HepG2 (cell line): ENCODE measurements around the gene GBP7. TPM values are rescaled to one million over a fixed set of nuclear protein-coding genes. Genes with fewer than 3 reads are reported as not detected.

Experiments used
- ATAC-seq: fragments of 200-7000 bp; cut with Tn5 transposase; 3 replicates; pipeline ENCODE4 v1.9.1; 2020; ENCODE audit warnings: mild to moderate bottlenecking, moderate library complexity
- BruUV-seq: library from RNA; stranded (reverse); fragments of 400-500 nt; replicated peaks from 2 replicates; lab custom pipeline; 2021; lab: Mats Ljungman, UMichigan
- CTCF ChIA-PET: fragments of 300-600 bp; formaldehyde crosslinking; extraction: SDS; loops from one replicate; lab custom pipeline; 2021; ENCODE audit warnings: low total read pairs, inconsistent platforms, low intra/inter-chr PET ratio; lab: Yijun Ruan, JAX
- POLR2A ChIA-PET: fragments of 350-600 bp; sonication (Branson Sonifier 250); formaldehyde crosslinking; loops from one replicate; lab custom pipeline; 2020; ENCODE audit warnings: antibody characterized with exemption, inconsistent platforms; lab: Yijun Ruan, JAX
- DNase-seq: peaks from one replicate; pipeline ENCODE4 v3.0.0-alpha.2; 2015; ENCODE audit warnings: low spot score
- FAIRE-seq: peaks from 3 replicates; lab custom pipeline; 2011; peaks lifted over from hg19 to GRCh38; lab: Jason Lieb, UNC
- H2AFZ ChIP-seq: one replicate; pipeline ENCODE4 v1.6.1; 2011; ENCODE audit warnings: low read length, inconsistent platforms
- H3K27ac ChIP-seq: fragments of 300-600 bp; 3 replicates; pipeline ENCODE4 v1.8.0; 2011; ENCODE audit warnings: mixed run types, mild to moderate bottlenecking, mixed read lengths, low read length, inconsistent platforms; ENCODE audit not compliant: insufficient read depth; ENCODE audit errors: extremely low read length
- H3K27me3 ChIP-seq, 2 experiments: fragments of 200-600 bp in 1 of 2; 2 replicates in 1 of 2; 3 replicates in 1 of 2; pipeline versions ENCODE4 v1.6.0 to v1.8.0; 2011; ENCODE audit warnings: low read length in 2 of 2, mild to moderate bottlenecking in 2 of 2, moderate library complexity in 2 of 2, inconsistent platforms in 1 of 2; ENCODE audit not compliant: insufficient read depth in 2 of 2, control insufficient read depth in 1 of 2
- H3K36me3 ChIP-seq, 2 experiments: fragments of 200-600 bp in 1 of 2; replicated peaks in 1 of 2; 2 replicates in 1 of 2; 3 replicates in 1 of 2; pipeline versions ENCODE4 v1.5.1 to v1.8.0; 2011; ENCODE audit warnings: low read length in 2 of 2, inconsistent platforms in 1 of 2; ENCODE audit not compliant: insufficient read depth in 2 of 2, control insufficient read depth in 1 of 2
- H3K4me1 ChIP-seq: 2 replicates; pipeline ENCODE4 v1.5.1; 2012; ENCODE audit warnings: low read length, inconsistent platforms; ENCODE audit not compliant: insufficient read depth
- H3K4me2 ChIP-seq: 2 replicates; pipeline ENCODE4 v1.6.0; 2011; ENCODE audit warnings: low read depth, low read length, inconsistent platforms
- H3K4me3 ChIP-seq, 3 experiments: fragments of 200-600 bp in 1 of 3; sonication (generic), shearing (Covaris generic) in 1 of 3; replicated peaks in 1 of 3; 2 replicates each; pipeline ENCODE4 v1.5.1; 2011 to 2016; ENCODE audit warnings: low read length in 3 of 3, inconsistent platforms in 2 of 3, low read depth in 2 of 3, mild to moderate bottlenecking in 2 of 3, control low read depth in 1 of 3, mixed read lengths in 1 of 3; ENCODE audit not compliant: insufficient read depth in 1 of 3
- H3K79me2 ChIP-seq: one replicate; pipeline ENCODE4 v1.6.1; 2011; ENCODE audit warnings: low read length, inconsistent platforms; ENCODE audit not compliant: insufficient read depth
- H3K9ac ChIP-seq: 2 replicates; pipeline ENCODE4 v1.6.0; 2011; ENCODE audit warnings: mild to moderate bottlenecking, low read depth, low read length, inconsistent platforms; ENCODE audit not compliant: insufficient read depth
- H3K9me3 ChIP-seq: 2 replicates; pipeline ENCODE4 v1.5.1; 2012; ENCODE audit warnings: mild to moderate bottlenecking, low read length
- H4K20me1 ChIP-seq: 2 replicates; pipeline ENCODE4 v1.6.0; 2011; ENCODE audit warnings: inconsistent platforms, mild to moderate bottlenecking, low read length, moderate library complexity; ENCODE audit not compliant: insufficient read depth
- HNRNPL ChIP-seq: fragments of 200-400 bp; formaldehyde crosslinking; IDR thresholded peaks from 2 replicates; pipeline ENCODE4 v1.6.1; 2017; ENCODE audit warnings: mild to moderate bottlenecking, low read depth, low read length
- RORA ChIP-seq: sonication (generic); formaldehyde crosslinking; IDR thresholded peaks from 2 replicates; pipeline ENCODE4 v1.5.0; 2020; ENCODE audit warnings: mild to moderate bottlenecking, missing genetic modification reagents, moderate library complexity
- SOX6 ChIP-seq, 2 experiments: fragments of 450-650 bp in 1 of 2; sonication (generic) in 1 of 2; formaldehyde crosslinking in 1 of 2; IDR thresholded peaks; 2 replicates each; pipeline versions ENCODE4 v1.4.0 to v1.6.1; 2017 to 2020; ENCODE audit warnings: antibody characterized with exemption in 1 of 2, mild to moderate bottlenecking in 1 of 2, missing genetic modification reagents in 1 of 2
- TP53 ChIP-seq: sonication (generic); formaldehyde crosslinking; conservative IDR thresholded peaks from 2 replicates; pipeline ENCODE4 v1.4.0; 2020; ENCODE audit warnings: missing genetic modification reagents
- WGBS: methylation state at CpG from one replicate; pipeline ENCODE4 v1.1.6; 2017; ENCODE audit warnings: low lambda C conversion rate; 5-methylcytosine and 5-hydroxymethylcytosine counted together
- in situ Hi-C: cut with HindIII; loops from 2 replicates; pipeline ENCODE4 v1.10.0; 2017; ENCODE audit warnings: low pct_unique_long_range_greater_than_20kb; ENCODE audit not compliant: extremely low pct_ligation_motif_present
- intact Hi-C: fragments of 100-400 bp; cut with micrococcal nuclease; formaldehyde crosslinking; loops from one replicate; pipeline ENCODE4 v1.10.0; 2022; ENCODE audit not compliant: unreplicated experiment
- polyA plus RNA-seq, 8 experiments: library from polyadenylated mRNA; depleted of rRNA in 3 of 8; stranded (reverse) in 7 of 8; unstranded in 1 of 8; fragments of >200 nt; fragmentation: Illumina TruSeq in 4 of 8; extraction: Trizol in 4 of 8; gene quantifications; 2 replicates each; pipeline versions ENCODE4 v1.2.1 to v1.2.3, GENCODE V29; 2011 to 2016; ENCODE audit warnings: low read depth in 4 of 8, missing spikeins in 1 of 8, mixed read lengths in 1 of 8; ENCODE audit not compliant: insufficient read depth in 1 of 8
- total RNA-seq, 5 experiments: library from RNA; depleted of rRNA; stranded (reverse); fragments of >200 nt; fragmentation: Illumina TruSeq; extraction: Trizol; gene quantifications; 2 replicates each; pipeline ENCODE4 v1.2.3, GENCODE V29; 2016; ENCODE audit warnings: low read depth in 1 of 5
- TF ChIP-seq, protein P1 (sequence below): sonication (generic); formaldehyde crosslinking; IDR thresholded peaks from 2 replicates; pipeline ENCODE4 v1.4.0; 2020; ENCODE audit warnings: missing genetic modification reagents
- TF ChIP-seq, protein P2 (sequence below): sonication (generic); formaldehyde crosslinking; IDR thresholded peaks from 2 replicates; pipeline ENCODE4 v1.4.0; 2020; ENCODE audit warnings: mild to moderate bottlenecking, missing genetic modification reagents
- TF ChIP-seq, protein P3 (sequence below): sonication (generic); formaldehyde crosslinking; IDR thresholded peaks from 2 replicates; pipeline ENCODE4 v1.8.0; 2022; ENCODE audit warnings: missing genetic modification reagents, mild to moderate bottlenecking, inconsistent platforms, borderline replicate concordance
- TF ChIP-seq, protein P4 (sequence below): sonication (generic); formaldehyde crosslinking; IDR thresholded peaks from 2 replicates; pipeline ENCODE4 v1.8.1; 2023; ENCODE audit warnings: missing genetic modification reagents, mild to moderate bottlenecking, borderline replicate concordance

The GBP7 gene
- total and polyA plus RNA-seq, 2 of the 13 experiments (the other 11 are each of a cell fraction or from before 2014, with no cell fraction given), result not detected

DNA sequence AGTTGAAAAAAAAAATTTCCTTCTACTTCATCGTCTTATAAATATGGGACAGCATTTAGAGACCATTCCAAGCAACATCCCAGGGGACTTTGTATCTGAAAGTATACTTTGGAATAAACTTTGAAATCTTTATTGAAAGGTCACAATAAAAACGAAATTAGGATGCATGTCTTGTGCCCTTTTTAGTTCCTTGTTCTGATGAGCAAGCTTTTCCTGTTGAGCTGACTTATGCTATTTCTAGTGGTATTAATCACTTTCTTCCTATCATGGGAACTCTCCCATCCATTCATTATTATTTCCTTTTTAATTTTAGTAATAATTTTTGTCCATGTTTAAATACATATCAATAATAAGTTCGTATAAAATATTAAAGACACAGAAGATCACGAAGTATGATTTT is 45.9 kb downstream of the GBP7 start:
- H3K4me2 ChIP-seq, result no peak overlapping the region
- H4K20me1 ChIP-seq, result no peaks in the 10 kb centered on the region
- H3K36me3 ChIP-seq, result no peaks in the 10 kb centered on the region
- no peak overlapping the region for H2AFZ ChIP-seq
- intact Hi-C loops, result no loop called here
- BruUV-seq, result no TSS peak
- 31% methylated on average over 4 of the region's 4 CpGs for WGBS
- DNase-seq (no peak), FAIRE-seq (no peak), ATAC-seq (no peak)
- TF ChIP-seq TP53 (no peak), SOX6 (IDR thresholded peaks at IDR 0.05) (no peak), SOX6 (CRISPR knock-in tag; IDR thresholded peaks at IDR 0.05) (no peak), HNRNPL (no peak), RORA (no peak)
- TF ChIP-seq, protein P1, sequence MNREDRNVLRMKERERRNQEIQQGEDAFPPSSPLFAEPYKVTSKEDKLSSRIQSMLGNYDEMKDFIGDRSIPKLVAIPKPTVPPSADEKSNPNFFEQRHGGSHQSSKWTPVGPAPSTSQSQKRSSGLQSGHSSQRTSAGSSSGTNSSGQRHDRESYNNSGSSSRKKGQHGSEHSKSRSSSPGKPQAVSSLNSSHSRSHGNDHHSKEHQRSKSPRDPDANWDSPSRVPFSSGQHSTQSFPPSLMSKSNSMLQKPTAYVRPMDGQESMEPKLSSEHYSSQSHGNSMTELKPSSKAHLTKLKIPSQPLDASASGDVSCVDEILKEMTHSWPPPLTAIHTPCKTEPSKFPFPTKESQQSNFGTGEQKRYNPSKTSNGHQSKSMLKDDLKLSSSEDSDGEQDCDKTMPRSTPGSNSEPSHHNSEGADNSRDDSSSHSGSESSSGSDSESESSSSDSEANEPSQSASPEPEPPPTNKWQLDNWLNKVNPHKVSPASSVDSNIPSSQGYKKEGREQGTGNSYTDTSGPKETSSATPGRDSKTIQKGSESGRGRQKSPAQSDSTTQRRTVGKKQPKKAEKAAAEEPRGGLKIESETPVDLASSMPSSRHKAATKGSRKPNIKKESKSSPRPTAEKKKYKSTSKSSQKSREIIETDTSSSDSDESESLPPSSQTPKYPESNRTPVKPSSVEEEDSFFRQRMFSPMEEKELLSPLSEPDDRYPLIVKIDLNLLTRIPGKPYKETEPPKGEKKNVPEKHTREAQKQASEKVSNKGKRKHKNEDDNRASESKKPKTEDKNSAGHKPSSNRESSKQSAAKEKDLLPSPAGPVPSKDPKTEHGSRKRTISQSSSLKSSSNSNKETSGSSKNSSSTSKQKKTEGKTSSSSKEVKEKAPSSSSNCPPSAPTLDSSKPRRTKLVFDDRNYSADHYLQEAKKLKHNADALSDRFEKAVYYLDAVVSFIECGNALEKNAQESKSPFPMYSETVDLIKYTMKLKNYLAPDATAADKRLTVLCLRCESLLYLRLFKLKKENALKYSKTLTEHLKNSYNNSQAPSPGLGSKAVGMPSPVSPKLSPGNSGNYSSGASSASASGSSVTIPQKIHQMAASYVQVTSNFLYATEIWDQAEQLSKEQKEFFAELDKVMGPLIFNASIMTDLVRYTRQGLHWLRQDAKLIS (CRISPR knock-in tag), result no peak
- TF ChIP-seq, protein P2, sequence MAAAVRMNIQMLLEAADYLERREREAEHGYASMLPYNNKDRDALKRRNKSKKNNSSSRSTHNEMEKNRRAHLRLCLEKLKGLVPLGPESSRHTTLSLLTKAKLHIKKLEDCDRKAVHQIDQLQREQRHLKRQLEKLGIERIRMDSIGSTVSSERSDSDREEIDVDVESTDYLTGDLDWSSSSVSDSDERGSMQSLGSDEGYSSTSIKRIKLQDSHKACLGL (CRISPR knock-in tag), result no peak
- TF ChIP-seq, protein P3, sequence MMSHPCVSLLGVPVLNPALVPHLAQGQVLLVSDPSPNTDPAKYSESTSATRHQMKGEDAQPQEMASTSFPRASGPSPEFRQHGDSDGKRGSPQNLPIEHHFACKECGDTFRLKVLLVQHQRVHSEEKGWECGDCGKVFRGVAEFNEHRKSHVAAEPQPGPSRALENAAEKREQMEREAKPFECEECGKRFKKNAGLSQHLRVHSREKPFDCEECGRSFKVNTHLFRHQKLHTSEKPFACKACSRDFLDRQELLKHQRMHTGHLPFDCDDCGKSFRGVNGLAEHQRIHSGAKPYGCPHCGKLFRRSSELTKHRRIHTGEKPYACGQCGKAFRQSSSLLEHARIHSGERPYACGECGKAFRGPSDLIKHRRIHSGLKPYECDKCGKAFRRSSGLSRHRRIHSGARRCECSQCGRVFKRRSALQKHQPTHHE (CRISPR knock-in tag), result no peak
- TF ChIP-seq, protein P4, sequence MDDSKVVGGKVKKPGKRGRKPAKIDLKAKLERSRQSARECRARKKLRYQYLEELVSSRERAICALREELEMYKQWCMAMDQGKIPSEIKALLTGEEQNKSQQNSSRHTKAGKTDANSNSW (CRISPR knock-in tag), result no peak
- in situ Hi-C loops, result no loop called here
- POLR2A ChIA-PET, result no interaction called here
- H3K27me3 ChIP-seq, result no peaks in the 10 kb centered on the region; a peak in 1 of 5 replicates
- no peaks in the 10 kb centered on the region for H3K9me3 ChIP-seq
- H3K9ac ChIP-seq, result no peak overlapping the region
- no peak overlapping the region for H3K4me3 ChIP-seq
- no peaks in the 10 kb centered on the region for H3K79me2 ChIP-seq
- H3K27ac ChIP-seq, result no peak overlapping the region
- CTCF ChIA-PET, result no interaction called here
- H3K4me1 ChIP-seq, result peaks cover 27% of the 10 kb centered on the region
